ENCODE measurements around the gene ITGB4.

ITGB4 gene

DNA sequence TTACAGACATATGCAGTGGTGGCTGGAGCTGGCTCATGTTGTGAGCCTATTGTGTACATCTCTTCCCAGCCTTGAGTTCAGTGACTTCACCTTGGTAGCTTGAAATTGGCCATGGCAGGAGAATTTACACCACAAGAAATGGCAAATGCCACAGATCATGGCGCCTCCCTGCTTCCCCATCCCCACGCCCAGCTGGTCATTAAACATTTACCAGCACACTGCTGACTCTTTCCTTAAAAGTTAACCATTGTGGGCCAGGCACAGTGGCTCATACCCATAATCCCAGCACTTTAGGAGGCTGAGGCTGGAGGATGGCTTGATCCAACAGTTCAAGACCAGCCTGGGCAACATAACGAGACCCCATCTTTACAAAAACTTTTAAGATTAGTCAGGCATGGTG lies 22.6 kb upstream of the ITGB4 start:
- DNase-seq: no peak

DNA sequence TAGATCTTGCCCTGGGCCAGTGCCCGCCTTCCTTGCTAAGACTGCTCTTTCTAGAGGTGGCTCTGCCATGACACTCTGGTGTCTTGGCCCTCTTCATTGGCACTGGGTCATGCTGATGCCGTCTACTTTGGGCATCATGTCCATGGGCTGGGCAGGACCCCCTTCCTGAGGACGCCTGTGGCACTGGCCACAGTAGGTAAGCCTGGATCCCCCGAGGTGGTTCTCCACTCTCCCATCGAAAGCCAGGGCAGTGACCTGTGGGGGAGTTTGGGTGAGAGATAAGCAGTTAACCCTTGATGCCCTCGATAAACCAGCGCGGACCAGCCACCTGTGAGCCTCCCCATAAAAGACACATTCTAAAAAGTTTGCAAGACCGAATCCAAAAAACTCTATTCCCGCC lies 20.0 kb upstream of the ITGB4 start:
- no peak for DNase-seq

DNA sequence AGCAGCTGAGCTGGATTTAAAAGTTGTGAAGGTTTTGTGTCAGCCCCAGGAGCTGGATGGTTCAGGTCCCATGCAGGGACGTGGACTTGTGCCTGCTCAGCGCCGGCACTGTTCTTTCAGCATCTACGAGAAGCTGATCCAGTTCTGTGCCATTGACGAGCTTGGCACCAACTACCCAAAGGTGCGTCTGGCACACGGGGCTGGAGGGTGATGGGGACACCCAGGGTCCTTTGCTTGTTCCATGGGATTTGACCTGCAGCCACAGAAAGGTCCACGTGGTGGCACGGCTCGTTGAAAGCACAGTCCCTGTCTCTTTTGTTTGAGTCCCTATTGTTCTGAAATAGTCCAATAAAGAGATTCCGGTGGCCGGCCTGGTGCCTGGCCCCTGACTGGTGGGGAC lies 18.1 kb upstream of the ITGB4 start:
- no peak for DNase-seq

DNA sequence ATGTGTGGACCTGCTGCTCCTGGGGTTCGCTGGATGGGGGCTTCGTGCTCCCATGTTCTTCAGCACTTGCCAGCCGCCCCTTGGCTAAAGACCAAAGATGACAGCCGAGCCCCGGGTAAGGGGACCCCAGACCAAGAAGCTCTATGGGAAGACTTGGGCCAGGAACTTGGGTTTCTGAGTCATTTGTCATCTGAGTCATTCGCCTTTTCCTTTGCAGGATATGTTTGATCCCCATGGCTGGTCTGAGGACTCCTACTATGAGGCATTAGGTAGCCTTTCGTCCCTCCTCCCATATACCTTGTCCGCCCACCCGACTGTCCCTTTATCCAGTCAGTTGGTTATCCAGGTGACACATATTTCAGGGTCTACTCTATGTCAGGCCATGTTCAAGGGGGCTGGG lies 17.7 kb upstream of the ITGB4 start:
- no peak for DNase-seq

DNA sequence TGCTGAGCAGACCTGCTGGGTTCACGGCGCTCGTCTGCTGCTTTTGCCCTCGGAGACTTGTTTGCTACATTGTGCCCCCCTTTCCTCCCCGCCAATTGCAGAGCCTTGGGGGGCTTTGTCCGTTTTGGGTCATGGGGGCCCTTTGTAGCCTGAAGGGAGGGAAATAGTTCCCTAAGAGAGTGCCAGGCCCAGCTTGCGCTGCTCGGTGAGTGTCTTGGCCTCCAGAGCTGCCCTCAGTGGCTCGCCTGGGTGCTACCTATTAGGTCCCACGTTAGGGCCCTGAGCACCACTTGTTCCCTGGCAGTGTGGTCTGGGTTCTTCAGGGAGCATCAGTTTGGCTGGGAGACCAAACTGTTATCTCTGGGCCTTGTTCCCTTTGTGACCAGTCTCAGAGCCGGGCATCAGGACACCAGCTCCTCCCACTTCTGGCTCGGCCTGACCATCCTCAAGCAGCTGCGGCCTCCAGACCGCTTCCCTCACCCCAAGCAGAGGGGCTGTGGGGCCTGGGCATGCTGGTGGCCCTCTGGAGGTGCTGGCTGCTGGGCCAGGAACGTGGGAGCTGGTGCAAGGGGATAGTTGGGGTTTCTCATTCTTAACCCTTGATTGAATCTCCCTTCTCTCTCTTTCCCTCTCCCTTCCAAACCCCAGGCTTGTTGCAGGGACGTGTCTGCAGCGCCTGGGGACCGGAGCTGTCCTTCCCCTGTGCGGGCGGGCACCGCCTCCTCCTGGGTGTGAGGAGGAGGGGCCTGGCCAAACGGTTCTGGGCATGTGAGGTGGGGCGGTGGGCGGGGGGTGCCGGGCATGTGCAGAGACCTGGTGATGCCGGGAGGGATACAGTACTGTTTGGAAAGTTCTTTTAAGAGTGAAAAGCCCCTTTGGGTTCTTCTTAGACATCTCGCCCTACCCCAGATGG lies 16.0 kb upstream of the ITGB4 start:
- no peak for DNase-seq

DNA sequence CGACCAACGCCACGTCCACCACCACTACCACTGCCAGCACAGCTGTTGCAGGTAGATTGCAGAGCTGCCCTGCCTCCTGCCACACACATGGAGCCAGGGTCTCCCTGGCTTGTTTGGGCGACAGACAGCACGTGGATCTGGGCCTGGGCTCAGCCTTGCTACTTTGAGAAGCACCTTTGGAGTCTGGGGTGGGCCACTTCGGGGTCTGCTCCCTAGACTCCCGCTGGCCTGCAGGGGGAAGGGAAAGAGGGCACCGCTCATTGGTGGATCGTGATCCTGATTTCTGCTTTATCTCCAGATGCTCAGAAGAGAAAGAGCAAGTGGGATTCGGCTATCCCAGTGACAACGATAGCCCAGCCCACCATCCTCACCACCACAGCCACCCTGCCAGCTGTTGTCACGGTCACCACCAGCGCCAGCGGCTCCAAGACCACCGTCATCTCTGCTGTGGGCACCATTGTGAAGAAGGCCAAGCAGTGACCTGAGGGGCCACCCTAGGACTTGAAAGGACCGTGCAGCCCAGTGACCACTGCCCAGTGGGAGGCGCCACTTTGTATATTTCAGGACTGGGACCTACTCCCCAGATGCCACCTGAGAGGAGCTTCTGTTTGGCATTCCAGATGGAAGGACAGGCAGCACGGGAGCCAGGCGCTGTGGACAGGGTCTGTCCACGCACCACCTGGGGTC lies 15.1 kb upstream of the ITGB4 start:
- DNase-seq: no peak

DNA sequence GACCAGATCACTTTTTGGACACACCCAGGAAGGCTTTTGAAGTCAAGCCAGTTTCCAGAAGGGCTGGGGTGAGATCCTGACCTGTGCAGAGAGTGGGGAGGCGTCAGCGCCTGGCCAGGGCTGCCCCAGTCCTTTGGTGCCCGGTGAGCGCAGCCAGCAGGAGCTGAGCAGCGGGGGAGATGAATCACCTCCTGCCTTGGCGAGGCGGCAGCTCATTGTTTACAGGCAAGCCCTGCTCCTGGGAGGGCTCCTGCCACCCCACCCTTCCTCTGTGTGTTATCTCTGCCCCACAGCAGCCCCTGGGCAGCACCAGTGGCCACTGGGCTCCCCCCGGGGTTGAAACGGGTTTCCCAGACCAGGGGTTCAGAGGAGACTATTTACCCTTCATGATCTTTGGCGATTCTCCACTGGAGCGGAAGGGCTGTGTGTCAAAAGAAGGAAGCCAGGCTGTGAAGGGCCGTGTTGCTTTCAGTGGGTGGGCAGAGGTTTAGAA lies 14.1 kb upstream of the ITGB4 start:
- DNase-seq: no peak

DNA sequence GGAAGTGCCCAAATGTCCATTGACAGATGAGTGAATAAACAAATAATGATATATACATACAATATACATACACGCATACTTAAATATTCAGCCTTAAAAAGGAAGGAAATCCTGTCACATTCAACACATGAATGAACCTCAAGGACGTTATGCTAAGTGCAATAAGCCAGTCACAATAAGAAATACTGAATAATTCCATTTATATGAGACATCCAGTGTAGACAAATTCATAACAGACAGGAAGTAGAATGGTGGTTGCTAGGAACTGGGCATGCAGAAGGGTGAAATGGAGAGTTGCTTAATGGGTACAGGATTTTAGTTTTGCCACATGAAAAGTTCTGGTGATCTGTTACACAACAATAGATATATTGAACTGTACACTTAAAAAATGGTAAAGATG lies 8.8 kb upstream of the ITGB4 start:
- DNase-seq: no peak

DNA sequence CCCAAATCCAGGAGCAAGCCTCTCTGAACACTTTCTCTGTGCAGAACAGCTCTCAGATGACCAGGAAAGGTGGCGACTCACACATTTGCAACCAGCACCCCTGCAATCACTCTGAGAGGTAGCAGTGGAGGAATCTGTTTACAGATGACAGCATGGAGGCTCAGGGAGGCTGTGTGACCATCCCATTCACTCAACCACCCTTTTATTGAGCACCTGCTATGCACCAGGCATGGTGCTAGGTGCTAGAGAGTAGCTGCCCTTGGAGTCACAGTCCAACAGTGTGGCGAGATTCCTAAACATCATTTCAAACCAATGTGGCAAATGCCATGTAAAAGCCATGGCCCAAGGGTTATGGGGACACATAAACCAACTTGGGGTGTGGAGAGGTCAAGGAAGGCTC lies 1.5 kb upstream of the ITGB4 start:
- DNase-seq: no peak

DNA sequence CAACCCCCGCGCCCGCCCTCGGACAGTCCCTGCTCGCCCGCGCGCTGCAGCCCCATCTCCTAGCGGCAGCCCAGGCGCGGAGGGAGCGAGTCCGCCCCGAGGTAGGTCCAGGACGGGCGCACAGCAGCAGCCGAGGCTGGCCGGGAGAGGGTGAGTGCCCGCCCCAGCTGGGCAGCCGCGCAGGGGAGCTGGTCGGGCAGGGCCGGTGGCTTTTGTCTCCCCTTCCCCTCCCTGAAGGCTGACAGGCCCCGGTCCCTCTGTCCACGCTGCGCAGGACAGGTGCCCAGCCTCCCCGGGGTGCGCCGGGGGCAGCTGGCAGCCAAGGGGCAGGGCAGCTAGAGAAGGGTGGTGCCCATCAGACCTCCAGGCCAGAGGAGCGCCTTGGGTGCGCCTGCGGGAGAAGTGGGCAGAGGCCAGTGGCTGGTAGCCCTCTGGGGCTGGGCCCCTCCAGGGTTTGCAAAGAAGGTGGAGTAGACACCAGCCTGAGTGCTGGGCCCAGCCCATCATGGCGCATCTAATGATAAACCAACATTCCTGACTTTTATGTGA lies 278 bp downstream of the ITGB4 start:
- DNase-seq: no peak

DNA sequence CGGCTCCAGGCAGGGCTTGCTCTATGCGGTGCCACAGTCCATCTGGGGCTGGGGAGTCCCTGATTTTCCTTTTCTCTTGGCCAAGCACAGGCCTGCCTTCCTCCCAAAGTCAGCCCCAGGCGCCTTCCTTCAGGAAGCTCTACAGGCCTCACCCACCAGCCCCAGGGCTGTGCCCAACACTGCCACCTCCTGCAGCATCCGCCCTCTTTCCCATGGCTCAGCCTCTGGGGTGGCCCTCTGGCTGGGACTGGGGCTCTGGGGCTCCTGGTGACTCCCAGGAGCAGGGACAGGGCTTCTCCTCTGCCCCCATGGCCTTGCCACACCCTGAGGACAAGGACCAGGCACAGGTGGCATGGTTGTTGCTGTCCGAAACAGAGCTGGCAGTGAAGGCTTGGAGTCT lies 817 bp downstream of the ITGB4 start:
- DNase-seq: no peak

DNA sequence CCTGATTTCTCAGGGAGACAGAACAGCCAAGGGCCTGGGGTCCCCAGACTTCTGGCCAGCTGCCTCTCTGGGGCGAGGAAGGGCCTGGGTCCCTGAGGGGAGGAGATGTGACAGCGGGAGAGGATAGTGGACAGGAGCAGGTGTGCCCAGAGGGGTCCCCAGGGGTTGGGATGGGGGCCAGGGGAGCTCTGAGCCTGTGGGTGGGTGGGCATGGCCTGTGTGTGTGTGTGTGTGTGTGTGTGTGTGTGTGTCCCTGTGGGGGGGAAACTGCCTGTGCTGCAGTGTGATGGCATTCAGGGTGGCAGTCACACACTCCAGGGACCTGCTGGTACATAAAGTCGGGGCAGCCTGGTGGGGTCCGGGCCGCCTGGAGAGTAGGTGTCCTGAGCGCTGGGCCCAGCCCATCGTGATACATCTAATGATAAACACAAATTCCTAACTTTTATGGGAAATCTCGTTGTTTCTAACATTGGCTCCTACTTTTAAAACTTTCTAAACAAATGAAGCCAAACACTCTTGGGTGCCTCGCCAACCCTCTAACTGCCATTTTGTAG lies 1.4 kb downstream of the ITGB4 start:
- DNase-seq: no peak

DNA sequence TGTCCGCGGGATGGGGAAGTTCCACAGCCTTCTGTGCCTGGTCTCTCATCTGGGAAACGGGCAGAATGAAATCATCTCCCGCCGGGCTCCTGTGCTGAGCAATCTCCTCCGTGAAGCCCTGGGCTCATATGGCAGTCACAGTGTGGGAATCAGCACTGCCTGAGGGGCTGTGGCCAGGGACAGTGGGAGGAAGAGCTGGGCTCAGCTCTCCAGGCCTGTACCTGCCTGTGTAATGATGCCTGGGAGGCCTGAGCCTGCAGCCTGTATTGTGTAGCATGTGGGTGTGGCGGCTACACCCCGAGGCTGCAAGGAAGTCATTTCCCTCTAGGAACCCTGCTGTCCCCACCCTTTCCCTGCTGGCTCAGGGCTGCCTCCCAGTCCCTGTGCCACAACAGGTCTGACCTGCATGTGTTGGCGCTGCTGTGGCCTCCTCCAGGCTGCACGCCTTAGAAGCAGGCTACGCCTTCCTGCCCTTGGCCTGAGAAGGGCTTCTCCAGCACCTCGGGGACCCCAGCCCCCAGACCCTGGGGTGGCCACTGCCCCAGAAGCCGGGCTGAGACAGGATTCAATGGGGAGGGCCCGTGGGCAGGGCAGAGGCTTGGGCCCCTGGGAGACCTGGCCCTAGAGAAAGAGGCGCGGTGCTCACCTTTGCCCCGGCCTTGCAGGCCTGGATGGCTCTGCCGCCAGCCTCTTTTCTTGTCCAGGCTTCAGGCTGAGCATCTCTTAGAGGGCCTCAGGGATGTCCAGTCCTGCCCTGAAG lies 2.1 kb downstream of the ITGB4 start:
- DNase-seq: no peak

DNA sequence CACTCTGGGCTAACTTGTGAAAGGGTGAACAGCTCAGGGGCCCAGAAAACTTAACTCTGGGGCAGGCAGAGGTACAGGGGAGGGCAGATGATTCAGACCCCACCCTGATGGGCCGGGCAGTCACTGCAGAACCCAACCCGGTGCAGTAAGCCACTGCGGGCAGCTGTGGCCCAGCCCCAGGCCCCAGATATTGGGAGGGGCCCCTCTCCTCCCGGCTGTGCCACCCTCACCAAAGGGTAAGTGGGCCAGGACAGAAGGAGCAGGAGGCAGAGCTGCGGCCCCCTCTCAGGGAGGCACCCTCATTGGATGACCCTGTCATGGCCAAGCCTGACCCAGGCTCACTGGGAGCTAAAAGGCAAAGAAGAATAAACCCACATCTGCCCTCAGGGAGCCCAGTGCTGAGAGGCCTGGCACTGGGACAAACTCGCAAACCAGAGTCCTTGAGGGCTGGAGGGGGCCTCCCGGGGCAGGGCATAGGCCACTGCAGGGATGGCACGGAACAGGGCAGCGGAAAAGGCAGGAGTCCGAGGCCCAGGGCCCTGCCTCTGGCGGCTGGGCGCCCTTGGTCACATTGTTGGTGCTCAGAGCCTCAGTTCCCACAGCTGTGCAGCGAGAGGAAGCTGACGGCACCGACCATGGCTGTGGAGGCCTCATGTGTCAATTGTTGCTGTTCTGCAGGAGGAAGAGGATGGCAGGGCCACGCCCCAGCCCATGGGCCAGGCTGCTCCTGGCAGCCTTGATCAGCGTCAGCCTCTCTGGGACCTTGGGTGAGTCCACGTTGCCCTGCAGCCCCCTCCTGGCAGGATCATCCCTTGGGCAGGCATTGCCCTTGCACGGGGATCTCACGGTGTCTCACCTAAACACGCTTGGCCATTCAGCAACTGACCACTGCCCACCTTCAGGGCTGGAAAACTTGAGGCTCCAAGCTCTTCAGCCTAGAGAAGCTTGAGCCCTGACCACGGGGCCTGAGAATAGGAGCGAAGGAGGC lies 3.1 kb downstream of the ITGB4 start:
- DNase-seq: no peak

DNA sequence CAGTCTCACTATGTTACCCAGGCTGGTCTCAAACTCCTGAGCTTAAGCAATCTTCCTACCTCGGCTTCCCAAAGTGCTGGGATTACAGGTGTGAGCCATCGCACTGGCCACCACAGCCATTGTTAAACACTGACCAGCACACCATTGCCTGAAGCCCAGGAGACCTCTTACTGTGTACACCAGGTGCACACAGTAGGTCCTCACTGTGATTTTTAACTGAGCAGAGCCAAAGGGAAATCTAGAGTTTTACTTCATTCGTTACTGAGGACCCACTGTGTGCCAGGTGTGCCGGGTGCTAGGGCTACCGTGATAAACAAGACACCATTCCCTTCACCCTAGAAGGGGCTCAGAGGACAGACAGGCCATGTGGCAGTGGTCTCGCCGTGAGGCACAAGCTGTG lies 4.2 kb downstream of the ITGB4 start:
- no peak for DNase-seq

DNA sequence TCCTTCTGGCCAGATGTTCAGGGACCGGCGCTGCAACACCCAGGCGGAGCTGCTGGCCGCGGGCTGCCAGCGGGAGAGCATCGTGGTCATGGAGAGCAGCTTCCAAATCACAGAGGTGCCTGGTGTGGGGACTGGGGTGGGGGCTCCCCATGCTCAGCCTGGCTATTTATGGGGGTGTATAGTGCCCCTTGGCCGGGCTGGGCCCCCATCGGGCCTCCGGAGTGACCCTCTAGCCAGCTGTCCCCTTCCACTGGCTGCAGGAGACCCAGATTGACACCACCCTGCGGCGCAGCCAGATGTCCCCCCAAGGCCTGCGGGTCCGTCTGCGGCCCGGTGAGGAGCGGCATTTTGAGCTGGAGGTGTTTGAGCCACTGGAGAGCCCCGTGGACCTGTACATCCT lies 6.1 kb downstream of the ITGB4 start:
- no peak for DNase-seq

DNA sequence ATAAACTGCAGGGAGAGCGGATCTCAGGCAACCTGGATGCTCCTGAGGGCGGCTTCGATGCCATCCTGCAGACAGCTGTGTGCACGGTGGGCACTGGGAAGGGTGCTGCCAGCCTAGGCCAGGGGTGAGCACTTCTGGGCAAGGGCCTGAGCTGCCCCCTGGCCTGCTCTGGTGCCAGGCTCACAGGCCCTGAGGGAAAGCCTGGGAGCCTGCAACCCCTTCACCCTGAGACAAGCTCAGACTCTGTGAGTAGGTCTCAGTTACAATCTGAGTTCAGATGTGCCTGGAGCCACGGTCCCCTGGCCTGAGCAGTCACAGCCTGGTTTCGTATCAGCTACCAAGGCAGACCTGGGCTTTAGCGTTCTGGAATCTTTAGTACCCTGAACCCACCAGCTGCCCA lies 8.1 kb downstream of the ITGB4 start:
- DNase-seq: no peak

DNA sequence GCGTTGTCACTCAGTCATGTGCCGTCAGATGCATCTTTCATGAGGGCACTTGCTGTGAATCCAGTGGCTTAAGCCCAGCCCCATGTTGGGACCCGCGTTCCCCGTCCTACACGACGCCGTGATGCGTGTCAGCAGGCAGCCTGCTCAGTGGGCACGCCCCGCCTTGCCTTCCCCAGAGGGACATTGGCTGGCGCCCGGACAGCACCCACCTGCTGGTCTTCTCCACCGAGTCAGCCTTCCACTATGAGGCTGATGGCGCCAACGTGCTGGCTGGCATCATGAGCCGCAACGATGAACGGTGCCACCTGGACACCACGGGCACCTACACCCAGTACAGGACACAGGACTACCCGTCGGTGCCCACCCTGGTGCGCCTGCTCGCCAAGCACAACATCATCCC lies 8.8 kb downstream of the ITGB4 start:
- no peak for DNase-seq

DNA sequence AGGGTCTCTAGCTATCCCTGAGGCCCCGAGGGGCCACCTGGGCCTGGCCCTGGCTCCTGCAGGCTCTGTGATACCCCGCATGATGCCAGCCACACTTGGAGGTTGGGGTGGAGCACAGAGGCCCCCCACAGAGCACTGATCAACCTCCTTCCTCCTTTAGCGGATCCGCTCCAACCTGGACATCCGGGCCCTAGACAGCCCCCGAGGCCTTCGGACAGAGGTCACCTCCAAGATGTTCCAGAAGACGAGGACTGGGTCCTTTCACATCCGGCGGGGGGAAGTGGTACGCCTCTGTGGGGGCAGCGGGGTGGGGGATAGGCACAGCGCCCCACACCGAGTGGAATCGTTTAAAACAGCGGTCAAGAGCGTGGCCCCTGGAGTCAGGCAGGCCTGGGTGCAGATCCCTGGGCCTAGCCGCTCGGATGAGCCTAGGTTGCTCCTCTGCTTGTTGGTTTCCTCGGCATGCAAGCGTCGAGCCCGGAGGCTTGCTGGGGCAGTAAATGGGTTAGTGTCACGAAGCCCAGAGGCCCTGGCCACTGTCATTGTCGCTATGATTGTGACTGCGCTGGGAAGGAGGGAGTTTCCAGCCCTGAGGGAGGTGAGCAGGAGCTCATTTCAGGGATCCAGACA lies 9.9 kb downstream of the ITGB4 start:
- no peak for DNase-seq

DNA sequence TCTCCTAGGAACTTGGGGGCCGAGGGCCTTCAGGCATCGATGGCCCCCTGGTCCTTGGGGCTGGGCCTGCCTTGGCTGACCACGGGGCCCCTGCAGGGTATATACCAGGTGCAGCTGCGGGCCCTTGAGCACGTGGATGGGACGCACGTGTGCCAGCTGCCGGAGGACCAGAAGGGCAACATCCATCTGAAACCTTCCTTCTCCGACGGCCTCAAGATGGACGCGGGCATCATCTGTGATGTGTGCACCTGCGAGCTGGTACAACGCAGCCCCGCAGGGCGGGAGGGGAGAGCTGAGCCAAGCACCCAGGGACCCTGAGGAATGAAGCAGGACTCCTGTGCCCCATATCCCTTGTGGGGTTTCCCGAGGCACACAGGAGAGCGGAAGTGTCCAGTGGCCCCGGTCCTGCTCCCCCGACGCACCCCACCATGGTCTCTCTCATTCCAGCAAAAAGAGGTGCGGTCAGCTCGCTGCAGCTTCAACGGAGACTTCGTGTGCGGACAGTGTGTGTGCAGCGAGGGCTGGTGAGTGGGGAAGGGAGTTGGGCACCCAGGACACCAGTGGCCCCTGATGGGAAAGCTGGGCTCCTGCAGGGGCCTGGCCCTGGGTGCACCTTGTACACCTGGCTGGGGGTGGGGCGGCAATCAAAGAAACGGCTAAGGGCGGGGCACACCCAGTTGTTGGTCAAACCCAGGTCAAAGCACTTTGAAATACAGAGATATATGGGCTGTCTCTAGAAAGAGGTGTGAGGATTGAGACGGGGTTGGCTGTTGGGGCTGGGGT lies 10.6 kb downstream of the ITGB4 start:
- DNase-seq: no peak
